ENCODE results near the gene TBCCD1. TPM values are rescaled to one million over a fixed set of nuclear protein-coding genes. Genes with fewer than 3 reads are reported as not detected.

Gene TBCCD1
- total RNA-seq, 1 donor from 2014 or later, result 17.7 TPM

- no peak overlapping the region for H3K4me3 Mint-ChIP-seq (ENCODE audit: low read depth)
Observed at GRCh38 chr3:186605078-186605477, 37.9 kb upstream of the TBCCD1 start.

GRCh38 chr3:186603159-186603558, 36.0 kb upstream of the TBCCD1 start:
- H3K27me3 Mint-ChIP-seq (ENCODE audit: low read depth), result peaks cover 10% of the 10 kb centered on the region
- no peaks in the 10 kb centered on the region for H3K36me3 Mint-ChIP-seq (ENCODE audit: low read depth)
- H3K9me3 Mint-ChIP-seq, result no peaks in the 10 kb centered on the region
- H3K4me1 Mint-ChIP-seq (ENCODE audit: low read depth), result no peaks in the 10 kb centered on the region
- no peak overlapping the region for H3K4me3 Mint-ChIP-seq (ENCODE audit: low read depth)
- intact Hi-C loops (cut with micrococcal nuclease), result no loop called here
- DNase-seq (ENCODE audit: low spot score), result no peak
- H3K27ac Mint-ChIP-seq, result no peak overlapping the region

More at GRCh38 chr3:186605078-186605477, 37.9 kb upstream of the TBCCD1 start:
- no peaks in the 10 kb centered on the region for H3K4me1 Mint-ChIP-seq (ENCODE audit: low read depth)
- intact Hi-C loops (cut with micrococcal nuclease), result no loop called here
- H3K9me3 Mint-ChIP-seq, result no peaks in the 10 kb centered on the region
- H3K27ac Mint-ChIP-seq, result no peak overlapping the region
- H3K36me3 Mint-ChIP-seq (ENCODE audit: low read depth), result no peaks in the 10 kb centered on the region
- peaks cover 8% of the 10 kb centered on the region for H3K27me3 Mint-ChIP-seq (ENCODE audit: low read depth)
- no peak for DNase-seq (ENCODE audit: low spot score)

- no peak overlapping the region for H3K27ac Mint-ChIP-seq
- H3K36me3 Mint-ChIP-seq (ENCODE audit: low read depth), result no peaks in the 10 kb centered on the region
- no peak overlapping the region for H3K4me3 Mint-ChIP-seq (ENCODE audit: low read depth)
- peaks cover 4% of the 10 kb centered on the region for H3K4me1 Mint-ChIP-seq (ENCODE audit: low read depth)
- no peaks in the 10 kb centered on the region for H3K9me3 Mint-ChIP-seq
- DNase-seq (ENCODE audit: low spot score), result no peak
- intact Hi-C loops (cut with micrococcal nuclease), result no loop called here
- peaks cover 14% of the 10 kb centered on the region for H3K27me3 Mint-ChIP-seq (ENCODE audit: low read depth)
Observed at GRCh38 chr3:186600896-186601295, 33.8 kb upstream of the TBCCD1 start.

- no peak overlapping the region for H3K4me3 Mint-ChIP-seq (ENCODE audit: low read depth)
- intact Hi-C loops (cut with micrococcal nuclease), result no loop called here
- H3K9me3 Mint-ChIP-seq, result no peaks in the 10 kb centered on the region
- H3K4me1 Mint-ChIP-seq (ENCODE audit: low read depth), result peaks cover 4% of the 10 kb centered on the region
- H3K36me3 Mint-ChIP-seq (ENCODE audit: low read depth), result no peaks in the 10 kb centered on the region
- H3K27ac Mint-ChIP-seq, result no peak overlapping the region
- DNase-seq (ENCODE audit: low spot score), result no peak
- H3K27me3 Mint-ChIP-seq (ENCODE audit: low read depth), result peaks cover 12% of the 10 kb centered on the region
Observed at GRCh38 chr3:186599785-186600166, 32.6 kb upstream of the TBCCD1 start.

- no peaks in the 10 kb centered on the region for H3K9me3 Mint-ChIP-seq
- no peak for DNase-seq (ENCODE audit: low spot score)
- H3K36me3 Mint-ChIP-seq (ENCODE audit: low read depth), result no peaks in the 10 kb centered on the region
- H3K4me1 Mint-ChIP-seq (ENCODE audit: low read depth), result peaks cover 4% of the 10 kb centered on the region
- H3K27me3 Mint-ChIP-seq (ENCODE audit: low read depth), result peaks cover 13% of the 10 kb centered on the region
- H3K27ac Mint-ChIP-seq, result no peak overlapping the region
- H3K4me3 Mint-ChIP-seq (ENCODE audit: low read depth), result no peak overlapping the region
- intact Hi-C loops (cut with micrococcal nuclease), result no loop called here
Observed at GRCh38 chr3:186599142-186599784, 32.1 kb upstream of the TBCCD1 start.

- intact Hi-C loops (cut with micrococcal nuclease), result no loop called here
Observed at GRCh38 chr3:186598794-186599141, 31.6 kb upstream of the TBCCD1 start.

GRCh38 chr3:186598108-186598784, 31.1 kb upstream of the TBCCD1 start:
- Mint-ChIP-seq H3K27ac (no peak overlapping the region), H3K36me3 (ENCODE audit: low read depth) (no peaks in the 10 kb centered on the region), H3K4me3 (ENCODE audit: low read depth) (no peak overlapping the region), H3K27me3 (ENCODE audit: low read depth) (peaks cover 14% of the 10 kb centered on the region), H3K9me3 (no peaks in the 10 kb centered on the region), H3K4me1 (ENCODE audit: low read depth) (peaks cover 4% of the 10 kb centered on the region)
- intact Hi-C loops (cut with micrococcal nuclease), result no loop called here
- no peak for DNase-seq (ENCODE audit: low spot score)

More at GRCh38 chr3:186598794-186599141, 31.6 kb upstream of the TBCCD1 start:
- H3K27ac Mint-ChIP-seq, result no peak overlapping the region
- H3K36me3 Mint-ChIP-seq (ENCODE audit: low read depth), result no peaks in the 10 kb centered on the region
- H3K4me3 Mint-ChIP-seq (ENCODE audit: low read depth), result no peak overlapping the region
- peaks cover 4% of the 10 kb centered on the region for H3K4me1 Mint-ChIP-seq (ENCODE audit: low read depth)
- peaks cover 13% of the 10 kb centered on the region for H3K27me3 Mint-ChIP-seq (ENCODE audit: low read depth)
- DNase-seq (ENCODE audit: low spot score), result no peak
- H3K9me3 Mint-ChIP-seq, result no peaks in the 10 kb centered on the region

- Mint-ChIP-seq H3K27me3 (ENCODE audit: low read depth) (peaks cover 13% of the 10 kb centered on the region), H3K36me3 (ENCODE audit: low read depth) (no peaks in the 10 kb centered on the region), H3K27ac (no peak overlapping the region), H3K4me1 (ENCODE audit: low read depth) (peaks cover 4% of the 10 kb centered on the region), H3K4me3 (ENCODE audit: low read depth) (no peak overlapping the region), H3K9me3 (no peaks in the 10 kb centered on the region)
- intact Hi-C loops (cut with micrococcal nuclease), result no loop called here
- DNase-seq (ENCODE audit: low spot score), result no peak
Observed at GRCh38 chr3:186596568-186597287, 29.6 kb upstream of the TBCCD1 start.

- intact Hi-C loops (cut with micrococcal nuclease), result no loop called here
- Mint-ChIP-seq H3K4me1 (ENCODE audit: low read depth) (peaks cover 10% of the 10 kb centered on the region), H3K27ac (no peak overlapping the region), H3K9me3 (no peaks in the 10 kb centered on the region), H3K36me3 (ENCODE audit: low read depth) (no peaks in the 10 kb centered on the region), H3K27me3 (ENCODE audit: low read depth) (peaks cover 15% of the 10 kb centered on the region), H3K4me3 (ENCODE audit: low read depth) (no peak overlapping the region)
- no peak for DNase-seq (ENCODE audit: low spot score)
Observed at GRCh38 chr3:186594591-186595113, 27.5 kb upstream of the TBCCD1 start.

- H3K9me3 Mint-ChIP-seq, result no peaks in the 10 kb centered on the region
- intact Hi-C loops (cut with micrococcal nuclease), result no loop called here
- H3K27me3 Mint-ChIP-seq (ENCODE audit: low read depth), result peaks cover 15% of the 10 kb centered on the region
- no peak overlapping the region for H3K4me3 Mint-ChIP-seq (ENCODE audit: low read depth)
- H3K4me1 Mint-ChIP-seq (ENCODE audit: low read depth), result peaks cover 14% of the 10 kb centered on the region
- H3K27ac Mint-ChIP-seq, result no peak overlapping the region
- no peak for DNase-seq (ENCODE audit: low spot score)
- H3K36me3 Mint-ChIP-seq (ENCODE audit: low read depth), result no peaks in the 10 kb centered on the region
Observed at GRCh38 chr3:186593862-186594261, 26.7 kb upstream of the TBCCD1 start.

GRCh38 chr3:186592682-186593081, 25.5 kb upstream of the TBCCD1 start:
- H3K36me3 Mint-ChIP-seq (ENCODE audit: low read depth), result peaks cover 3% of the 10 kb centered on the region
- intact Hi-C loops (cut with micrococcal nuclease), result no loop called here
- peaks cover 20% of the 10 kb centered on the region for H3K4me1 Mint-ChIP-seq (ENCODE audit: low read depth)
- H3K4me3 Mint-ChIP-seq (ENCODE audit: low read depth), result no peak overlapping the region
- DNase-seq (ENCODE audit: low spot score), result no peak
- peaks cover 13% of the 10 kb centered on the region for H3K27me3 Mint-ChIP-seq (ENCODE audit: low read depth)
- no peak overlapping the region for H3K27ac Mint-ChIP-seq
- no peaks in the 10 kb centered on the region for H3K9me3 Mint-ChIP-seq

GRCh38 chr3:186590580-186591295, 23.6 kb upstream of the TBCCD1 start:
- Mint-ChIP-seq H3K27me3 (ENCODE audit: low read depth) (peaks cover 9% of the 10 kb centered on the region), H3K4me3 (ENCODE audit: low read depth) (no peak overlapping the region), H3K9me3 (no peaks in the 10 kb centered on the region), H3K36me3 (ENCODE audit: low read depth) (peaks cover 8% of the 10 kb centered on the region), H3K27ac (no peak overlapping the region), H3K4me1 (ENCODE audit: low read depth) (peaks cover 16% of the 10 kb centered on the region)
- intact Hi-C loops (cut with micrococcal nuclease), result no loop called here
- no peak for DNase-seq (ENCODE audit: low spot score)

All from activated T-helper 2 cell treated with anti-CD3 and anti-CD28 coated beads, Interferon-gamma antibody, Interleukin-2, Interleukin-4, amounts not matched to agents 10 μg/mL and 5 μg/mL and 100 μg/mL, durations not matched to agents 14 hours and 24 hours and 36 hours (primary cell).